WERI-Rb-1 (cell line): ENCODE measurements around the gene DNAJA2.
A peak's percentile ranks its signal among the peaks of the same experiment; 100 is the strongest.

Experiments used
- DNase-seq: peaks from one replicate; pipeline ENCODE4 v3.0.0-alpha.2; 2020
- H3K27ac ChIP-seq: fragments of 250-450 bp; sonication (Bioruptor Pico); 2 replicates; pipeline ENCODE4 v1.5.1; 2020; ENCODE audit warnings: mild to moderate bottlenecking, moderate library complexity
- H3K27me3 ChIP-seq: fragments of 250-450 bp; sonication (Bioruptor Pico); 2 replicates; pipeline ENCODE4 v1.5.1; 2021; ENCODE audit warnings: mild to moderate bottlenecking, low read depth, moderate library complexity; ENCODE audit not compliant: insufficient read depth, severe bottlenecking
- H3K36me3 ChIP-seq: fragments of 250-450 bp; sonication (Bioruptor Pico); 2 replicates; pipeline ENCODE4 v1.5.1; 2020; ENCODE audit warnings: mild to moderate bottlenecking, moderate library complexity
- H3K4me3 ChIP-seq: 2 replicates; pipeline ENCODE4 v1.5.1; 2011; ENCODE audit warnings: low read depth, mild to moderate bottlenecking, control low read depth, low read length
- H3K9me3 ChIP-seq: fragments of 250-450 bp; sonication (Bioruptor Pico); 2 replicates; pipeline ENCODE4 v1.5.1; 2021; ENCODE audit warnings: mild to moderate bottlenecking, moderate library complexity; ENCODE audit not compliant: severe bottlenecking
- TF ChIP-seq, protein P1 (sequence below): IDR thresholded peaks from 2 replicates; pipeline ENCODE4 v1.5.1; 2011; ENCODE audit warnings: low read depth, mild to moderate bottlenecking, control low read depth, inconsistent platforms, low read length

Gene DNAJA2

GRCh38 chr16:46973207-46973995, at the start of gene DNAJA2:
DNAJA2 (minus strand) TSS chr16:46973674; CDS start chr16:46973572, 102 bp downstream.
- H3K9me3 ChIP-seq, result no peaks in the 10 kb centered on the region
- TF ChIP-seq, protein P1, sequence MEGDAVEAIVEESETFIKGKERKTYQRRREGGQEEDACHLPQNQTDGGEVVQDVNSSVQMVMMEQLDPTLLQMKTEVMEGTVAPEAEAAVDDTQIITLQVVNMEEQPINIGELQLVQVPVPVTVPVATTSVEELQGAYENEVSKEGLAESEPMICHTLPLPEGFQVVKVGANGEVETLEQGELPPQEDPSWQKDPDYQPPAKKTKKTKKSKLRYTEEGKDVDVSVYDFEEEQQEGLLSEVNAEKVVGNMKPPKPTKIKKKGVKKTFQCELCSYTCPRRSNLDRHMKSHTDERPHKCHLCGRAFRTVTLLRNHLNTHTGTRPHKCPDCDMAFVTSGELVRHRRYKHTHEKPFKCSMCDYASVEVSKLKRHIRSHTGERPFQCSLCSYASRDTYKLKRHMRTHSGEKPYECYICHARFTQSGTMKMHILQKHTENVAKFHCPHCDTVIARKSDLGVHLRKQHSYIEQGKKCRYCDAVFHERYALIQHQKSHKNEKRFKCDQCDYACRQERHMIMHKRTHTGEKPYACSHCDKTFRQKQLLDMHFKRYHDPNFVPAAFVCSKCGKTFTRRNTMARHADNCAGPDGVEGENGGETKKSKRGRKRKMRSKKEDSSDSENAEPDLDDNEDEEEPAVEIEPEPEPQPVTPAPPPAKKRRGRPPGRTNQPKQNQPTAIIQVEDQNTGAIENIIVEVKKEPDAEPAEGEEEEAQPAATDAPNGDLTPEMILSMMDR, result no peak
- peak within 1 kb of the TSS; percentile 97 for H3K4me3 ChIP-seq
- DNase-seq, result peak; percentile 92
- H3K27me3 ChIP-seq, result no peaks in the 10 kb centered on the region
- H3K27ac ChIP-seq, result peak within 1 kb of the TSS; percentile 96
- peaks cover 36% of the 10 kb centered on the region for H3K36me3 ChIP-seq

DNA sequence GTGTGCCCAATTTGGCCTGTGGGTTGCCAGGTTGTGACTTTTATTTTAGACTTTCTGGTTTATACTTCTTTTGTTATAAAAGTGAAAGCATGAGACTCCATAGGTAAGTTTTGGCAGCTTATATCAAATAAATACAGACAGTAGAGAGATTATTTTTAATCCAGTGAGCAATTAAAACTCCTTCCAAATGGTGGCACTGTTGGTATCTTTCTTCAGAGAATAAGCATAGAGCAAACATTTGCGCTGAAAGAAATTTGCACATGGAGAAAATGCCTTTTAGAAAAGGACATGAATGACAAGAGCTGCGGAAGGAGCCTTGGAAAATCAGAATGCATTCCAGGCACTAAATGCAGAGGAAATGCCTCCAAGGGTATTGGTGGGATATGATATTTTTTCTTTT, 46.1 kb upstream of the DNAJA2 start:
- Histone ChIP-seq H3K36me3 (no peaks in the 10 kb centered on the region), H3K9me3 (no peaks in the 10 kb centered on the region), H3K27me3 (no peaks in the 10 kb centered on the region), H3K4me3 (no peak overlapping the region), H3K27ac (no peak overlapping the region)
- DNase-seq, result no peak
- TF ChIP-seq, protein P1, result no peak

DNA sequence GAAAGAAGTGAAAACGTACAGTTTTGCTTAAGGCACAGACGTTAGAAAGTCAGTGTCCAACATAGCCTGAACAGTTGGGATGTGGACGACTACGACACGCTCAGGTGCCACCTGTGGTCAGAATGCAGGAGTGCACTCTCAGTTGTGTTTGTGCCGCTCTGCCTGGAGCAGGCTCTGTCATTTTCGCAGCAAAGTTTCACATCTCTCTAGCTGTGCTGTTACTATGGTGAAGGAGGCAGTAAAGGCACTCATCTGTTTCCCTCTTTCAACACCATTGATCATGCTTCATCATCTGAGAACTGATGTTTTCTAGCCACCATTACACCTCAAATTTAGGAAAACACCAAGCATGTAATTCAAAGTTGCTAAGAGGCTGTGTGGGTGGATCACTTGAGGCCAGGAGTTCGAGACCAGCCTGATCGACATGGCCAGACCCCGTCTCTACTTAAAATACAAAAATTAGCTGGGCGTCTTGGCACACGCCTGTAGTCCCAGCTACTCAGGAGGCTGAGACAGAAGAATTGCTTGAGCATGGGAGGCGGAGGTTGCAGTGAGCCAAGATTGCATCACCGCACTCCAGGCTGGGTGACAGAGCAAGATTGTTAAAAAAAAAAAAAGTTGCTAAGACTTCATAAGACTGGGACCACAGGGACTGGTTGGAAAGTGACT, 44.9 kb upstream of the DNAJA2 start:
- no peak overlapping the region for H3K4me3 ChIP-seq
- no peaks in the 10 kb centered on the region for H3K36me3 ChIP-seq
- no peaks in the 10 kb centered on the region for H3K27me3 ChIP-seq
- H3K9me3 ChIP-seq, result no peaks in the 10 kb centered on the region
- H3K27ac ChIP-seq, result no peak overlapping the region
- peak; percentile 69 for DNase-seq
- TF ChIP-seq, protein P1, result peak; percentile 91

- H3K27ac ChIP-seq, result no peak overlapping the region
- TF ChIP-seq, protein P1, result no peak
- no peak for DNase-seq
- H3K27me3 ChIP-seq, result no peaks in the 10 kb centered on the region
- no peaks in the 10 kb centered on the region for H3K36me3 ChIP-seq
- H3K9me3 ChIP-seq, result no peaks in the 10 kb centered on the region
- no peak overlapping the region for H3K4me3 ChIP-seq
Measured at GRCh38 chr16:47017636-47018035, 44.2 kb upstream of the DNAJA2 start.

- Histone ChIP-seq H3K9me3 (no peaks in the 10 kb centered on the region), H3K27ac (no peak overlapping the region), H3K4me3 (no peak overlapping the region), H3K27me3 (no peaks in the 10 kb centered on the region), H3K36me3 (no peaks in the 10 kb centered on the region)
- TF ChIP-seq, protein P1, result no peak
- DNase-seq, result no peak
Measured at GRCh38 chr16:47016700-47017133, 43.2 kb upstream of the DNAJA2 start.
